ENCODE data around the gene DNASE2.
"Not testable (repeated sequence)": the region's sequence is repeated elsewhere in the genome, so short reads cannot be mapped to it uniquely, and the experiment has no call there.

DNASE2 gene, protein sequence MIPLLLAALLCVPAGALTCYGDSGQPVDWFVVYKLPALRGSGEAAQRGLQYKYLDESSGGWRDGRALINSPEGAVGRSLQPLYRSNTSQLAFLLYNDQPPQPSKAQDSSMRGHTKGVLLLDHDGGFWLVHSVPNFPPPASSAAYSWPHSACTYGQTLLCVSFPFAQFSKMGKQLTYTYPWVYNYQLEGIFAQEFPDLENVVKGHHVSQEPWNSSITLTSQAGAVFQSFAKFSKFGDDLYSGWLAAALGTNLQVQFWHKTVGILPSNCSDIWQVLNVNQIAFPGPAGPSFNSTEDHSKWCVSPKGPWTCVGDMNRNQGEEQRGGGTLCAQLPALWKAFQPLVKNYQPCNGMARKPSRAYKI

GRCh38 chr19:12881172-12881808 is at the start of gene DNASE2:
DNASE2 (minus strand) TSS chr19:12881449; CDS start chr19:12881375, 74 bp downstream.
- peak; percentile 45 to 65 for DNase-seq

- DNase-seq, result no peak
Observed at GRCh38 chr19:12930002-12930645, 48.9 kb upstream of the DNASE2 start.

DNA sequence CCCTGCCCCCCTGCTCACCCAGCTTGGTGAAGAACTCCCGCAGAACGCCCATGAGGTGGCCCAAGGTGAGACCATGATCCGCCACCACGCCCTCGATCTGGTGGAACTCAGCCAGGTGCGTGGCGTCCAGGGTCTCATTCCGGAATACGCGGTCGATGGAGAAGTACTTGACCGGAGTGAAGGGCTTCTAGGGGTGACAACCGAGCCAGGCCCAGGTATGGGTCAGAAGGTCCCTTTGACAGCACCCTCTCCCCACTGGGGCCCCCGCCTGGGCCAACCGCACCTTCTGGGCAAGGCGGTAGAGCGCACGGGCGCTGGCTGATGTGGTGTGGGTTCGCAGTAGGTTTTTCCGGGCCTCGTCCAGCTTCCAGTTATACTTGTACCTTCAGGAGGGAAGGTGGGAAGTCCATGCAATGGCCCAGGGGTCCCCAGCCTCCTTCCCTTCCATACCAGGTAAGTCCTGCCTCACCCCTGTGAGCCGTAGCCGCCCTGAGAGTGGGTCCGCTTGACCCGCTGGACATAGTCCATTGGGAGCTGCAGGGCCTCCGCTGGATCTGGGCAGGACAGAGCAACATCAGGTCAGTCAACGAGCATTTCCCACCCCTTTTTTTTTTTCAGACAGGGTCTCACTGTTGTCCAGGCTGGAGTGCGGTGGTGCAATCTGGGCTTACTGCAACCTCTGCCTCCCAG is 43.5 kb upstream of the DNASE2 start:
- no peak for DNase-seq

DNA sequence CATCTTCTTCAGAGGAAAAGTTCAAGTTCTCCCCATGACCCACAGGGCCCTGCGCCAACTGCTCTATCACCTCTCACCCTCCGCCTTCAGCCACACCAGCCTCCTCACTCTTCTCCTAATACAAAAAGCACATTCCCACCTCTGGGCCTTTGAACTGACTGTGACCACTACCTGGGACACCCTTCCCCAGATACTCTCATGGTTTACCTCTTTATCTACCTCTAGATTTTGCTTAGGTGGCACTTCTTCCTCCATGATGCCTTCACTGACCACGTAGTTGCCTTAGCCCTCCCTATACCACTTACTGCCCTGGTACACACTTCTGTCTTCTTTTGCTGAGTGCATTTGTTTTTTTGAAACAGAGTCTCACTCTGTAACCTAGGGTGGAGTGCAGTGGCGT is 41.7 kb upstream of the DNASE2 start:
- no peak for DNase-seq

- DNase-seq, result no peak
Observed at GRCh38 chr19:12921047-12921446, 39.8 kb upstream of the DNASE2 start.

DNA sequence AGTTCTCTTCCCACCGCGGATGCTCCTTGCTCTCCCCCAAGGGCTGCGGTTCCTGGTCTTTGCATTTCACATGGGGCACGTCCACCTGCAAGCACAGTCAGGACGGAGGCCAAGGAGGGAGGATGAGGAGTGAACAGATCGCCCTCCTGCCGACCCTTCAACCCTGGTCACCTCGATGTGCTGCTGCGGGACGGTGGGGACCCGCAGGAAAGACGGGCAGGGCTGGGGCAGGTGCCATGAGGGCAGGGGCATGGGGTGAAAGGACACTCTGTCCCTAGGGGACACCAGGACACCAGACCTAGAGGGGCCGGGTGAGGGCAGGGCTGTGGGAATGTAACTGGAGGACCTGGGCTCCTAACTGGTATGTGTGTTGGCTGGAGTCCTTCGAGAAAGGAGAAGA is 37.0 kb upstream of the DNASE2 start:
- DNase-seq, result no peak

GRCh38 chr19:12915860-12916259 is 34.6 kb upstream of the DNASE2 start:
- DNase-seq, result not testable (repeated sequence)

- no peak for DNase-seq
Observed at GRCh38 chr19:12913851-12914690, 32.8 kb upstream of the DNASE2 start.

GRCh38 chr19:12913011-12913561 is 31.8 kb upstream of the DNASE2 start:
- peak; percentile 83 to 89 for DNase-seq

DNA sequence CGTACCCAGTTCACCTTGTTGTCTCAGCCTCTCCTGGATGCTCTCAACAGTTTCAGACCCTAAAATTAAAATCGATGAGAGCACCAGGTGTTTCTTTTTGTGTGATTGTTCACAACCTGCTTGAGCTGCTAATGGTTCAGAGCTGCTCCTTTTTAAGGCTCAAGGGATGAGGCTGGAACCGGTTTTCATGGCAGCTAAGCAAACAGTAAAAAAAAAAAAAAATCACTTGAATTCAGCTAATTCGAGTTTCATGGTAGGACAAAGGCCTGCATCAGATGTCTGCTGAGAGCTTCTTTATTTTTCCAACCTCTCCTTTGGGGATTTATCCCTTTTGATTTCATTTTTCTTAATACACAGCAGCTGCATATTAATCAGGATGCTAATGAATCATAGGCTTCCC is 31.3 kb upstream of the DNASE2 start:
- DNase-seq, result no peak

DNA sequence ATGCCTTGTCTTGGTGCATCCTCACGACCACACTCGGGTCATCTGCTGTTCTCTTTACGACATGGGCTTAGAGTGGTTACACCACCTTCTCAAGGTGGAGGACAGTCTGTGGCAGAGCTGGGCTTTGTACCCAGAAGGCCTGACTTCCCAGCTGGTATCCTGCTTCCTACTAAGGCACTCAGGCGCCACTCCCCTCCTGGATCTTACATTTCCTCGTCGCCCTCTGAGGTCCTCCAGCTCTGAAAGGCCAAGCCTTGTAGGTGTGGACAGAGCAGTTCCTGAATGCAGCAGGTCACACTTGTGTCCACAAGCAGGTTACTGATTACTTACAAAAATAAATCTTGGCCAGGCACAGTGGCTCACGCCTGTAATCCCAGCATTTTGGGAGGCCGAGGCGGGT is 25.9 kb upstream of the DNASE2 start:
- DNase-seq, result no peak

- no peak for DNase-seq
Observed at GRCh38 chr19:12899891-12900518, 18.8 kb upstream of the DNASE2 start.

DNA sequence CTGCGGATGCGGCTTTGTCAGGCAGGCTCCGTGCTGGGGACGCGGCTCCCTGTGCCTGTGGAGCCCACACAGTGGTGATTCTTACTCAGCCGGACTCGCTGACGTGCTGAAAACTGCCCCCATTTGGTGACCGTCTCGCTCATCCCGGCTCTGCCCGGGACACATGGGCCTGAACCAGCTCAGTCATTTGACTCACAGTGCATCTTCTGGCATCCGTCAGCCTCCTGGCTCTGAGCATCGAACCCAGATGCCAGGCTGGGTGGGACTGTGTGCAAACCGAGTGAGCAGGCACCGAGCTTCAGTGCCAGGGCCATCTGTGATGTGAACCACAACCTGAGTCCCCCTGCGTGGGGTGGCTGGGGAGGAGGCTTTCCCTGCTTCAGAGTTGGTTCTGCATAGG is 15.2 kb upstream of the DNASE2 start:
- DNase-seq, result peak in 1 of 2 experiments; percentile 36

DNA sequence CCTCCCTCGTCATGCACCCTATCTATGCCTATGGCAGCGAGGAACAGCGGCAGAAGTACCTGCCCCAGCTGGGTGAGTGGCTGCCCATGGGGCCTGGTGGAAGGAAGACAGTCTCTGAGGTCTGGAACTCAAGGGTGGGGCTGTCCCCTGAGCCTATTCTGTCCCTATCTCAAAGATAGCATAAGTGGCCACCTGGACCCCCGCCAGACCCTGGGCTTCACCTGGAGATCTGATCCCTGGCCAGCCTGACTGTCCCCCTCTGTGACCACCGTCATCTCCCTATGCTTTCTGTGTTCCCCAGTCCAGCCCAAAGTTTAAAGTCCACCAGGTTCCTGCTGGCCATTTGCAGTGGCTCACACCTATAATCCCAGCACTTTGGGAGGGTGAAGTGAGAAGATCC is 12.3 kb upstream of the DNASE2 start:
- no peak for DNase-seq

GRCh38 chr19:12891553-12892021 is 10.3 kb upstream of the DNASE2 start:
- DNase-seq, result no peak

DNA sequence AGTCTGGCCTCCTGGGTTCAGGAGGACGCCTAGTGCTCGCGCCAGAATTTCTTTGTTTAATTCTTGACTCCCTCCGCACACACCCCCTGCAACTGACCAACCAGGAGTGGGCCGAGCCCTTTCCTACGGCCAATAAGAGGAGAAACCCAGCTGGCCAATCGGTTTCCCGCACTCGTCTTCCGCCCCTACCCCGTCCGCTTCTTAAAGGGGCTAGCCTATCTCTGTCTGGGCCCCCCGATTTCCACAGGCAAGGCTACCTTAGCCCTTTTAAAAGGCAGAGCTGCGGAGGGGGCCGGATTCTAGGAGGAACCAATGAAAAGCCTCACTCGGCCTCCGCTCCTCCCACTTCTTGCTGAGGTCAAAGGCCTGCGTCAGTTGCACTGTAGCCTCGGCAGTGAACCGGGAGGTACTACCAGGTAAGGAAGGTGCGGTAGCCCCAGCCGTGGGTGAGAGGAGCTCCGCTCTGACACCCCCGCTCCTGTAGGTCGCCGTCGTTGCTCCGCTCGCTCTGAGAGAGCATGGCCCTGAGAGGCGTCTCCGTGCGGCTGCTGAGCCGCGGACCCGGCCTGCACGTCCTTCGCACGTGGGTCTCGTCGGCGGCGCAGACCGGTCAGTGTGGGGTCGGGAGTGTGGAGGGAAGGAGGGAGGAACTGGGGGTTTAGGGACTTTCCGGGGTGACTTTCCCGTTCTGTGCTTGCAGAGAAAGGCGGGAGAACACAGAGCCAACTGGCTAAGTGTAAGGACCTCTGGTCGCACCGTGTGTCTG is 9.7 kb upstream of the DNASE2 start, which contains the start of gene GCDH:
Gene GCDH (plus strand): TSS at position 374 of the 766 bp plus-strand sequence. CDS start 145 bp downstream, at position 519.
- peak; percentile 93 to 99 for DNase-seq

GRCh38 chr19:12890299-12890786 is 9.1 kb upstream of the DNASE2 start:
- not testable (repeated sequence) for DNase-seq

DNA sequence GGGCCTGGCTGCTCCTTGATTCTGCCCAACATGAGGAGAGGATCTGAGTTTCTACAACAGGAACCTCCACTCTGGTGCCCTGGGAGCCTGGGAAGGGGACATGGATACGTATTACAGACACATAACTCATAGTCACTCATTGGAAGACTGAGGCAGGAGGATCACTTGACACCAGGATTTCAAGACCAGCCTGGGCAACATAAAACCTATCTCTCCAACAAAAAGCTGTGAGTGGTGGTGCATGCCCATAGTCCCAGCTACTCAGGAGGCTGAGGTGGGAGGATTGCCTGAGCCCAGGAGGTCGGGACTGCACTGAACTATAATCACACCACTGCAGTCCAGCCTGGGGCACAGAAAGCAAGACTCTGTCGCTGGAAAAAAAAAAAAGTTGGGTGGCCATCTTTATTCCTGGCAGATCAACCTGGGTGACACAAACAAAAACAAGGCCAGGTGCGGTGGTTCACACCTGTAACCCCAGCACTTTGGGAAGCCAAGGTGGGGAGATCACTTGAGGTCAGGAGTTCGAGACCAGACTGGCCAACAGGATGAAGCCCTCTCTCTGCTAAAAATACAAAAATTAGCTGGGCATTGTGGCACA is 6.9 kb upstream of the DNASE2 start:
- DNase-seq, result no peak

GRCh38 chr19:12886969-12887747 is 5.9 kb upstream of the DNASE2 start, which contains the start of gene KLF1:
KLF1 (minus strand) TSS chr19:12887201; CDS start chr19:12887140, 61 bp downstream.
- DNase-seq, result no peak

Measured in cerebellar nuclear complex (tissue), 1 donor.